PC-3 (cell line): ENCODE results near the gene ARHGEF26.

ENCODE experiments used
- CTCF ChIP-seq: fragments of 300-600 bp; sonication (generic); conservative IDR thresholded peaks from 2 replicates; pipeline ENCODE4 v1.5.1; 2017; ENCODE audit warnings: antibody characterized with exemption, low read depth, mild to moderate bottlenecking, low read length
- EZH2phosphoT487 ChIP-seq: fragments of 300-600 bp; sonication (generic); IDR thresholded peaks from 2 replicates; pipeline ENCODE4 v1.6.1; 2018; ENCODE audit warnings: mild to moderate bottlenecking, antibody characterized with exemption, low read length, borderline replicate concordance

- no peak for TF ChIP-seq CTCF
- no peak for TF ChIP-seq EZH2phosphoT487
These were observed 4.3 kb downstream of the ARHGEF26 start for GRCh38 chr3:154125378-154126030.
